Measurements from ENCODE around the gene MEIOB. TPM values are rescaled to one million over a fixed set of nuclear protein-coding genes. Genes with fewer than 3 reads are reported as not detected.
A peak's percentile ranks its signal among the peaks of the same experiment; 100 is the strongest.

Gene MEIOB
- total RNA-seq, 1 experiment from 2014 or later: not detected

DNA sequence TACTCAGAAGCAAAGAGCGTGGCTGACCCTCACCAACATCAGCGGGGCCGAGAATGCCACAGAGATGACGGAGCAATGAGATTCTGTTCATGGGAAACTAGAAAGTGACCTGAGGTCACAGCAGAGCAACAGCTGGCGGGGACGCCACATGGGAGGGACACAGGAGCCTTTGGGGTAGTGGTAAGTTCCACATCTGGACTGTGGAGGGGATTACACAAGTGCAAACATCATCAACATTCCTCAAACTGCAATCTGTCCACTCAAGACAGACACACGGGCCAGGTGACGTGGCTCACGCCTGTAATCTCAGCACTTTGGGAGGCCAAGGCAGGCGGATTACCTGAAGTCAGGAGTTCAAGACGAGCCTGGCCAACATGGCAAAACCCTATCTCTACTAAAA, 56.5 kb downstream of the MEIOB start:
- BruUV-seq (replicated peaks): no TSS peak
- no peak for ATAC-seq

GRCh38 chr16:1812732-1813163, 59.2 kb downstream of the MEIOB start:
- no TSS peak for BruUV-seq (replicated peaks)
- H3K27ac ChIP-seq (ENCODE audit: low read length): no peak overlapping the region
- no peaks in the 10 kb centered on the region for H3K4me1 ChIP-seq (ENCODE audit: insufficient read depth, low read length)
- H4K20me1 ChIP-seq (ENCODE audit: low read length): no peaks in the 10 kb centered on the region
- peak; percentile 70 for DNase-seq
- peak; percentile 99 for ATAC-seq
- no peaks in the 10 kb centered on the region for H3K9me3 ChIP-seq (ENCODE audit: low read length)
- no peak overlapping the region for H3K4me2 ChIP-seq (ENCODE audit: low read length)
- no peaks in the 10 kb centered on the region for H3K79me2 ChIP-seq (ENCODE audit: low read length)
- 0 out of 2 replicates have a peak overlapping the region, but pooled peaks have one; percentile 48 for H2AFZ ChIP-seq (ENCODE audit: low read length)
- no peaks in the 10 kb centered on the region for H3K27me3 ChIP-seq (ENCODE audit: low read length)
- H3F3A ChIP-seq (ENCODE audit: low read length, unreplicated experiment): no peaks in the 10 kb centered on the region
- H3K4me3 ChIP-seq (ENCODE audit: low read length): no peak overlapping the region
- intact Hi-C loops (cut with micrococcal nuclease): no loop called here
- H3K9ac ChIP-seq (ENCODE audit: low read length): no peak overlapping the region
- ChIA-PET CTCF (interaction anchor here (0.5 kb wide), 1 partner anchor 92 kb away, joined by 7 read pairs; no protein-coding TSS in a partner anchor), POLR2A (ENCODE audit: unreplicated experiment) (no interaction called here)
- H3K36me3 ChIP-seq (ENCODE audit: low read depth, low read length): peaks cover 4% of the 10 kb centered on the region; the same call in 1 of the 2 replicates
- no peaks in the 10 kb centered on the region for H3K9me2 ChIP-seq (replicated peaks; ENCODE audit: low read length)
- TF ChIP-seq CTCF (conservative IDR thresholded peaks at IDR 0.05; ENCODE audit: low read depth, low read length): peak; percentile 82
- no peak for TF ChIP-seq EZH2 (IDR thresholded peaks at IDR 0.05; ENCODE audit: low read length, unreplicated experiment)

More for the DNA sequence above, 56.5 kb downstream of the MEIOB start:
- DNase-seq: no peak
- CTCF ChIA-PET: no interaction called here
- Histone ChIP-seq H3K27me3 (ENCODE audit: low read length) (no peaks in the 10 kb centered on the region), H3K4me3 (ENCODE audit: low read length) (no peak overlapping the region), H3K36me3 (ENCODE audit: low read depth, low read length) (peaks cover 4% of the 10 kb centered on the region; the same call in 1 of the 2 replicates), H4K20me1 (ENCODE audit: low read length) (no peaks in the 10 kb centered on the region), H3K4me2 (ENCODE audit: low read length) (no peak overlapping the region), H3K9me2 (replicated peaks; ENCODE audit: low read length) (no peaks in the 10 kb centered on the region), H3K9ac (ENCODE audit: low read length) (no peak overlapping the region), H3K9me3 (ENCODE audit: low read length) (no peaks in the 10 kb centered on the region), H3K4me1 (ENCODE audit: insufficient read depth, low read length) (no peaks in the 10 kb centered on the region), H2AFZ (ENCODE audit: low read length) (no peak overlapping the region), H3K27ac (ENCODE audit: low read length) (no peak overlapping the region), H3F3A (ENCODE audit: low read length, unreplicated experiment) (no peaks in the 10 kb centered on the region), H3K79me2 (ENCODE audit: low read length) (no peaks in the 10 kb centered on the region)
- intact Hi-C loops (cut with micrococcal nuclease): no loop called here
- POLR2A ChIA-PET (ENCODE audit: unreplicated experiment): no interaction called here
- TF ChIP-seq EZH2phosphoT487 (IDR thresholded peaks at IDR 0.05; ENCODE audit: borderline replicate concordance, low read length): no peak
- TF ChIP-seq EZH2 (IDR thresholded peaks at IDR 0.05; ENCODE audit: low read length, unreplicated experiment): no peak
- TF ChIP-seq CTCF (conservative IDR thresholded peaks at IDR 0.05; ENCODE audit: low read depth, low read length): no peak

GRCh38 chr16:1810536-1810935, 61.4 kb downstream of the MEIOB start:
- Histone ChIP-seq H3F3A (ENCODE audit: low read length, unreplicated experiment) (no peaks in the 10 kb centered on the region), H3K9ac (ENCODE audit: low read length) (no peak overlapping the region), H3K4me1 (ENCODE audit: insufficient read depth, low read length) (no peaks in the 10 kb centered on the region), H3K9me2 (replicated peaks; ENCODE audit: low read length) (no peaks in the 10 kb centered on the region), H3K27me3 (ENCODE audit: low read length) (no peaks in the 10 kb centered on the region), H3K79me2 (ENCODE audit: low read length) (no peaks in the 10 kb centered on the region), H2AFZ (ENCODE audit: low read length) (no peak overlapping the region), H3K4me3 (ENCODE audit: low read length) (no peak overlapping the region), H3K9me3 (ENCODE audit: low read length) (no peaks in the 10 kb centered on the region), H3K36me3 (ENCODE audit: low read depth, low read length) (no peaks in the 10 kb centered on the region; the same call in 1 of the 2 replicates), H3K27ac (ENCODE audit: low read length) (no peak overlapping the region), H4K20me1 (ENCODE audit: low read length) (no peaks in the 10 kb centered on the region), H3K4me2 (ENCODE audit: low read length) (no peak overlapping the region)
- POLR2A ChIA-PET (ENCODE audit: unreplicated experiment): no interaction called here
- intact Hi-C loops (cut with micrococcal nuclease): no loop called here
- ATAC-seq (no peak), DNase-seq (no peak)
- no TSS peak for BruUV-seq (replicated peaks)
- no peak for TF ChIP-seq CTCF (conservative IDR thresholded peaks at IDR 0.05; ENCODE audit: low read depth, low read length)
- no peak for TF ChIP-seq EZH2phosphoT487 (IDR thresholded peaks at IDR 0.05; ENCODE audit: borderline replicate concordance, low read length)
- CTCF ChIA-PET: interaction anchor here (0.8 kb wide), 1 partner anchor 121 kb away, joined by 3 read pairs; no protein-coding TSS in a partner anchor
